AG04449 (cell line): Measurements from ENCODE around the gene LDB2.
A peak's percentile ranks its signal among the peaks of the same experiment; 100 is the strongest.

Experiments used
- CTCF ChIA-PET: fragments of 350-600 bp; formaldehyde crosslinking; extraction: SDS; loops from one replicate; lab custom pipeline; 2021; ENCODE audit warnings: antibody characterized with exemption; lab: Yijun Ruan, JAX
- POLR2A ChIA-PET: fragments of 400-600, 350-600 bp; formaldehyde crosslinking; extraction: SDS; loops from one replicate; lab custom pipeline; 2020; ENCODE audit warnings: antibody characterized with exemption, inconsistent platforms; lab: Yijun Ruan, JAX
- DNase-seq: peaks from one replicate; pipeline ENCODE4 v3.0.0-alpha.2; 2010; ENCODE audit warnings: low read depth, low spot score
- H3K4me3 ChIP-seq: 2 replicates; pipeline ENCODE4 v1.5.1; 2011; ENCODE audit warnings: low read depth, mild to moderate bottlenecking, control low read depth, low read length
- TF ChIP-seq, protein P1 (sequence below): IDR thresholded peaks from one replicate; pipeline ENCODE4 v1.5.1; 2011; ENCODE audit warnings: mild to moderate bottlenecking, moderate library complexity, low read length, control low read depth, inconsistent platforms; ENCODE audit not compliant: insufficient read depth; ENCODE audit errors: missing control alignments

Gene LDB2

DNA sequence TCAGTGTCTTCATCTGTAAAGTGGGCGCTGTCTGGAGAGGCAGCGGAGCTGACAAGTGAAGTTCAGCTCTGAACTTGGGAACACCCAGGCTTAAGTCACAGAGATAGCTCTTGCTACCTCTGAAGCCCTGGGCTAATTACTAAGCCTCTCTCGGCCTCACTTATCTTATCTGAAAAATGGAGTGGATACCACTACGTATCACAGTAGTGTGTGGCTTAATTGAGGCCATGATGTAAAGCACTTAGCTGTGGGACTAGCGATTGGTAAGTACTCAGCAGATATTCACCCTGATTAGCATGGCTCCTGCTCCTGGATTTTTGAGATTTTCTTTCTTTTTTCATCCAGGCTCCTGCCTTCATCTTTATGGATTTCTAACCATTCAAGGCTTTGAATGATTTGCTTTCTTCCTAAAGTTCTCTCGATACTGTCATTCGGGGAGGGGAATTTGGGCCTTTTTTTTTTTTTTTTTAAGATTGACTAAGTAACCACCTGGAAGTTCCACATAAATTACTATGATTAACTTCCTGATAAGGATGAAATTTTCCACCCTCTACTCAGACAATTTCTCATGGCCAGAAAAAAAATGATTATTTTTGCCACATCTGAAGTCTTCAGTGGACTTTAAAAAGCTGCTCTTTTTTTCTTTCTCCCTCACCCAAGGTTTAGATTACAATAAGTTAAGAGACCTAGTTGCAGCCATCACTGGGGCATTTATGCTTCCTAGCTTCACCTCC lies 17.1 kb downstream of the LDB2 start:
- TF ChIP-seq, protein P1, sequence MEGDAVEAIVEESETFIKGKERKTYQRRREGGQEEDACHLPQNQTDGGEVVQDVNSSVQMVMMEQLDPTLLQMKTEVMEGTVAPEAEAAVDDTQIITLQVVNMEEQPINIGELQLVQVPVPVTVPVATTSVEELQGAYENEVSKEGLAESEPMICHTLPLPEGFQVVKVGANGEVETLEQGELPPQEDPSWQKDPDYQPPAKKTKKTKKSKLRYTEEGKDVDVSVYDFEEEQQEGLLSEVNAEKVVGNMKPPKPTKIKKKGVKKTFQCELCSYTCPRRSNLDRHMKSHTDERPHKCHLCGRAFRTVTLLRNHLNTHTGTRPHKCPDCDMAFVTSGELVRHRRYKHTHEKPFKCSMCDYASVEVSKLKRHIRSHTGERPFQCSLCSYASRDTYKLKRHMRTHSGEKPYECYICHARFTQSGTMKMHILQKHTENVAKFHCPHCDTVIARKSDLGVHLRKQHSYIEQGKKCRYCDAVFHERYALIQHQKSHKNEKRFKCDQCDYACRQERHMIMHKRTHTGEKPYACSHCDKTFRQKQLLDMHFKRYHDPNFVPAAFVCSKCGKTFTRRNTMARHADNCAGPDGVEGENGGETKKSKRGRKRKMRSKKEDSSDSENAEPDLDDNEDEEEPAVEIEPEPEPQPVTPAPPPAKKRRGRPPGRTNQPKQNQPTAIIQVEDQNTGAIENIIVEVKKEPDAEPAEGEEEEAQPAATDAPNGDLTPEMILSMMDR, result no peak
- H3K4me3 ChIP-seq, result no peak overlapping the region
- POLR2A ChIA-PET, result interaction anchor here (0.5 kb wide), 1 partner anchor 108 kb away, joined by 3 read pairs; no protein-coding TSS in a partner anchor
- no peak for DNase-seq
- CTCF ChIA-PET, result interaction anchor here (1.0 to 2.0 kb wide), 3 partner anchors 17 to 443 kb away, joined by 3 to 7 read pairs (median 5); partner anchors contain the start of gene LDB2

GRCh38 chr4:16875487-16875886 lies 23.0 kb downstream of the LDB2 start:
- POLR2A ChIA-PET, result interaction anchor here (0.8 to 1.0 kb wide), 3 partner anchors 17 to 21 kb away, joined by 3 read pairs; no protein-coding TSS in a partner anchor
- CTCF ChIA-PET, result interaction anchor here (0.8 to 2.0 kb wide), 5 partner anchors 9 to 449 kb away, joined by 3 to 10 read pairs (median 5); no protein-coding TSS in a partner anchor
- no peak overlapping the region for H3K4me3 ChIP-seq
- DNase-seq, result peak; percentile 92
- TF ChIP-seq, protein P1, result no peak

GRCh38 chr4:16869594-16870245 lies 28.7 kb downstream of the LDB2 start:
- TF ChIP-seq, protein P1, result no peak
- no peak overlapping the region for H3K4me3 ChIP-seq
- POLR2A ChIA-PET, result no interaction called here
- CTCF ChIA-PET, result no interaction called here
- DNase-seq, result no peak

DNA sequence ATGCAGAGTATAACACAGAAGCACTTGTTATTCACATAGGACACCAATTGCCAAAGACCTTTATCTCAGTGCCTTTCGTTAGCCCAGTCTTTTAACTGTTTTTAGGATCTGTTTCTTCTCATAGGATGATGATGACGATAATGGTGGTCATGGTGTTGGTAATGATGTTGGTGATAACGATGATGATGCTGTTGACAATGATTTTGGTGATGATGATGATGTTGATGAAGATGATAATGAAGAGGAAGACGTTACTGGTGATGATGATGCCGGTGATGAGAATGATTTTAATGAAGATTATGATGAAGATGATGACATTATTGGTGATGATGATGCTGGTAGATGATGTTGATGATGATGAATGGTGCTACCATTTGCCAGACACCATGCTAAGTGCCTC lies 29.8 kb downstream of the LDB2 start:
- POLR2A ChIA-PET, result no interaction called here
- TF ChIP-seq, protein P1, result no peak
- DNase-seq, result no peak
- no peak overlapping the region for H3K4me3 ChIP-seq
- CTCF ChIA-PET, result no interaction called here

- ChIA-PET CTCF (interaction anchor here (1.0 kb wide), 1 partner anchor 73 kb away, joined by 4 read pairs; no protein-coding TSS in a partner anchor), POLR2A (interaction anchor here (0.5 kb wide), 1 partner anchor 208 kb away, joined by 3 read pairs; no protein-coding TSS in a partner anchor)
- DNase-seq, result no peak
- TF ChIP-seq, protein P1, result no peak
- no peak overlapping the region for H3K4me3 ChIP-seq
Observed at GRCh38 chr4:16867827-16868226, 30.6 kb downstream of the LDB2 start.

GRCh38 chr4:16866974-16867373 lies 31.5 kb downstream of the LDB2 start:
- POLR2A ChIA-PET, result no interaction called here
- DNase-seq, result no peak
- no peak overlapping the region for H3K4me3 ChIP-seq
- TF ChIP-seq, protein P1, result no peak
- CTCF ChIA-PET, result interaction anchor here (1.0 kb wide), 1 partner anchor 72 kb away, joined by 4 read pairs; no protein-coding TSS in a partner anchor
